ENCODE data around the gene ADAMTS5.

- TF ChIP-seq CTCF (IDR thresholded peaks at IDR 0.05; ENCODE audit: low read length) (no peak), EZH2 (optimal IDR thresholded peaks at IDR 0.05; ENCODE audit: low read depth, low read length) (no peak), EZH2phosphoT487 (IDR thresholded peaks at IDR 0.05; ENCODE audit: low read length) (no peak)
These were observed at the start of gene ADAMTS5 for GRCh38 chr21:26967062-26967913.
